HepG2 (cell line): ENCODE measurements around the gene IWS1. TPM values are rescaled to one million over a fixed set of nuclear protein-coding genes. Genes with fewer than 3 reads are reported as not detected.

Experiments
- BCL6 ChIP-seq: IDR thresholded peaks from 2 replicates; pipeline ENCODE4 v1.6.1; 2016; ENCODE audit warnings: missing genetic modification reagents, missing compliant biosample characterization
- CAMTA2 ChIP-seq: sonication (generic); formaldehyde crosslinking; IDR thresholded peaks from 2 replicates; pipeline ENCODE4 v1.4.0; 2020; ENCODE audit warnings: mild to moderate bottlenecking, missing genetic modification reagents, borderline replicate concordance
- JARID2 ChIP-seq: sonication (generic); formaldehyde crosslinking; IDR thresholded peaks from 2 replicates; pipeline ENCODE4 v1.8.1; 2023; ENCODE audit warnings: missing genetic modification reagents, inconsistent platforms; ENCODE audit not compliant: insufficient replicate concordance
- MIXL1 ChIP-seq: IDR thresholded peaks from 2 replicates; pipeline ENCODE4 v1.6.1; 2016
- RNF2 ChIP-seq: fragments of 450-650 bp; conservative IDR thresholded peaks from 2 replicates; pipeline ENCODE4 v1.6.1; 2016; ENCODE audit warnings: low read depth
- SPEN ChIP-seq: sonication (generic); formaldehyde crosslinking; IDR thresholded peaks from 2 replicates; pipeline ENCODE4 v1.5.1; 2020; ENCODE audit warnings: low read depth, mild to moderate bottlenecking, missing genetic modification reagents
- ZFY ChIP-seq: sonication (generic); formaldehyde crosslinking; IDR thresholded peaks from 2 replicates; pipeline ENCODE4 v1.4.0; 2020; ENCODE audit warnings: missing genetic modification reagents
- ZNF264 ChIP-seq: sonication (generic); formaldehyde crosslinking; IDR thresholded peaks from 2 replicates; pipeline ENCODE4 v1.4.0; 2020; ENCODE audit warnings: missing genetic modification reagents
- ZNF292 ChIP-seq: sonication (generic); formaldehyde crosslinking; IDR thresholded peaks from 2 replicates; pipeline ENCODE4 v1.8.1; 2022; ENCODE audit warnings: mild to moderate bottlenecking, low read depth, missing genetic modification reagents, borderline replicate concordance
- ZNF564 ChIP-seq: sonication (generic); formaldehyde crosslinking; IDR thresholded peaks from 2 replicates; pipeline ENCODE4 v1.8.1; 2023; ENCODE audit warnings: mild to moderate bottlenecking, missing genetic modification reagents
- ZNF713 ChIP-seq: sonication (generic); formaldehyde crosslinking; IDR thresholded peaks from 2 replicates; pipeline ENCODE4 v1.4.0; 2020; ENCODE audit warnings: mild to moderate bottlenecking, missing genetic modification reagents
- ZNF879 ChIP-seq: sonication (generic); formaldehyde crosslinking; IDR thresholded peaks from 2 replicates; pipeline ENCODE4 v1.8.1; 2023; ENCODE audit warnings: missing genetic modification reagents
- ZNF883 ChIP-seq: sonication (generic); formaldehyde crosslinking; IDR thresholded peaks from 2 replicates; pipeline ENCODE4 v1.5.1; 2020; ENCODE audit warnings: mild to moderate bottlenecking, missing genetic modification reagents; ENCODE audit errors: not compliant biosample characterization
- polyA plus RNA-seq, 8 experiments: library from polyadenylated mRNA; depleted of rRNA in 3 of 8; stranded (reverse) in 7 of 8; unstranded in 1 of 8; fragments of >200 nt; fragmentation: Illumina TruSeq in 4 of 8; extraction: Trizol in 4 of 8; gene quantifications; 2 replicates each; pipeline versions ENCODE4 v1.2.1 to v1.2.3, GENCODE V29; 2011 to 2016; ENCODE audit warnings: low read depth in 4 of 8, missing spikeins in 1 of 8, mixed read lengths in 1 of 8; ENCODE audit not compliant: insufficient read depth in 1 of 8
- total RNA-seq, 5 experiments: library from RNA; depleted of rRNA; stranded (reverse); fragments of >200 nt; fragmentation: Illumina TruSeq; extraction: Trizol; gene quantifications; 2 replicates each; pipeline ENCODE4 v1.2.3, GENCODE V29; 2016; ENCODE audit warnings: low read depth in 1 of 5
- TF ChIP-seq, protein P1 (sequence below): sonication (generic); formaldehyde crosslinking; IDR thresholded peaks from 2 replicates; pipeline ENCODE4 v1.8.0; 2022; ENCODE audit warnings: mild to moderate bottlenecking, missing genetic modification reagents
- TF ChIP-seq, protein P2 (sequence below): sonication (generic); formaldehyde crosslinking; IDR thresholded peaks from 2 replicates; pipeline ENCODE4 v1.5.0; 2020; ENCODE audit warnings: mild to moderate bottlenecking, missing genetic modification reagents
- TF ChIP-seq, protein P3 (sequence below): sonication (generic); formaldehyde crosslinking; conservative IDR thresholded peaks from 2 replicates; pipeline ENCODE4 v1.8.0; 2022; ENCODE audit warnings: missing genetic modification reagents
- TF ChIP-seq, protein P4 (sequence below): sonication (generic); formaldehyde crosslinking; IDR thresholded peaks from 2 replicates; pipeline ENCODE4 v1.9.0; 2022; ENCODE audit warnings: missing genetic modification reagents, mild to moderate bottlenecking, borderline replicate concordance
- TF ChIP-seq, protein P5 (sequence below): sonication (generic); formaldehyde crosslinking; IDR thresholded peaks from 2 replicates; pipeline ENCODE4 v1.5.0; 2020; ENCODE audit warnings: missing genetic modification reagents
- TF ChIP-seq, protein P6 (sequence below): sonication (generic); formaldehyde crosslinking; IDR thresholded peaks from 2 replicates; pipeline ENCODE4 v1.5.0; 2020; ENCODE audit warnings: missing genetic modification reagents

Gene IWS1
- total and polyA plus RNA-seq, 2 of the 13 experiments (the other 11 are each of a cell fraction or from before 2014, with no cell fraction given), result 28.9 to 62.3 TPM

DNA sequence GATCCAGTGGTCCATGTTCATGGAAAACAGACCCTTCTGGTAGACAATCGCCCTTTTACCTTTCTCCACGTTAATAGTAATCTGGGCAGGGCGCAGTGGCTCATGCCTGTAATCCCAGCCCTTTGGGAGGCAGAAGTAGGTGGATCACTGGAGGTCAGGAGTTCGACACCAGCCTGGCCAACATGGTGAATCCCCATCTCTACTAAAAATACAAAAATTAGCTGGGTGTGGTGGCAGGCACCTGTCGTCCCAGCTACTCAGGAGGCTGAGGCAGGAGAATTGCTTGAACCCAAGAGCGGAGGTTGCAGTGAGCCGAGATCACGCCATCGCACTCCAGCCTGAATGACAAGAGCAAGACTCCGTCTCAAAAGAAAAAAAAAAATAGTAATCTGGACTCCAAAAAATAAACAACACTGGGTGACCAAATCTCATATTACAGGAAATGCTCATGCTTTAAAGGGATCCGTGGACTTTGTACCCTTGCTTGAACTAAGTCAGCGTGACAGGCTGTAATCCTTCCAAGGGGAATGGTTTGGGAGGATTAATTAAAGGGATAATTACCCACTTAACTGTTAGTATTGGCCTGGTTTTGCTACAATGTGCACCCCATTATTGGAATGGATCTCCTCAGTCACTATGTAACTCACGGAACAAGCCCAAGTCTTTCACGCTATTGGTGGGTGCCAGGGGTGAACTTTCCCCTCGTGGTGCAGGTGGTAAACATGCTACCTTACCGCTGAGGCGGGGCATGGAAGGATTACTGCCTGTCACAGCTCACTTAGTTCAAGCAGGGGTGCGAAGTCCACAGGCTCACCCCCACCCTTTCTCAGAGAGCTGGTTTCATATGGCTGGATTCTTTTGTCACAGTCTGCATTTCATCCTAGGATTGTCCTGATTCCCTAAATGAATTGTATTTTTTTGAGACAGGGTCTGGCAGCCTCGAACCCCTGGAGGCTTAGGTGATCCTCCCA lies 71.4 kb downstream of the IWS1 start (continued):
- no peak for TF ChIP-seq ZNF564
- TF ChIP-seq MIXL1, result peak; percentile 22; the same call in 1 of the 2 replicates
- no peak for TF ChIP-seq ZNF883
- TF ChIP-seq ZNF264 (CRISPR knock-in tag), result peak; percentile 97
- peak; percentile 81 for TF ChIP-seq JARID2 (CRISPR knock-in tag)
- peak; percentile 55 for TF ChIP-seq ZFY (CRISPR knock-in tag)
- TF ChIP-seq, protein P1, sequence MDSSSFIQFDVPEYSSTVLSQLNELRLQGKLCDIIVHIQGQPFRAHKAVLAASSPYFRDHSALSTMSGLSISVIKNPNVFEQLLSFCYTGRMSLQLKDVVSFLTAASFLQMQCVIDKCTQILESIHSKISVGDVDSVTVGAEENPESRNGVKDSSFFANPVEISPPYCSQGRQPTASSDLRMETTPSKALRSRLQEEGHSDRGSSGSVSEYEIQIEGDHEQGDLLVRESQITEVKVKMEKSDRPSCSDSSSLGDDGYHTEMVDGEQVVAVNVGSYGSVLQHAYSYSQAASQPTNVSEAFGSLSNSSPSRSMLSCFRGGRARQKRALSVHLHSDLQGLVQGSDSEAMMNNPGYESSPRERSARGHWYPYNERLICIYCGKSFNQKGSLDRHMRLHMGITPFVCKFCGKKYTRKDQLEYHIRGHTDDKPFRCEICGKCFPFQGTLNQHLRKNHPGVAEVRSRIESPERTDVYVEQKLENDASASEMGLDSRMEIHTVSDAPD (CRISPR knock-in tag), result 0 out of 2 replicates have a peak, but pooled peaks have one; percentile 63
- TF ChIP-seq, protein P2, sequence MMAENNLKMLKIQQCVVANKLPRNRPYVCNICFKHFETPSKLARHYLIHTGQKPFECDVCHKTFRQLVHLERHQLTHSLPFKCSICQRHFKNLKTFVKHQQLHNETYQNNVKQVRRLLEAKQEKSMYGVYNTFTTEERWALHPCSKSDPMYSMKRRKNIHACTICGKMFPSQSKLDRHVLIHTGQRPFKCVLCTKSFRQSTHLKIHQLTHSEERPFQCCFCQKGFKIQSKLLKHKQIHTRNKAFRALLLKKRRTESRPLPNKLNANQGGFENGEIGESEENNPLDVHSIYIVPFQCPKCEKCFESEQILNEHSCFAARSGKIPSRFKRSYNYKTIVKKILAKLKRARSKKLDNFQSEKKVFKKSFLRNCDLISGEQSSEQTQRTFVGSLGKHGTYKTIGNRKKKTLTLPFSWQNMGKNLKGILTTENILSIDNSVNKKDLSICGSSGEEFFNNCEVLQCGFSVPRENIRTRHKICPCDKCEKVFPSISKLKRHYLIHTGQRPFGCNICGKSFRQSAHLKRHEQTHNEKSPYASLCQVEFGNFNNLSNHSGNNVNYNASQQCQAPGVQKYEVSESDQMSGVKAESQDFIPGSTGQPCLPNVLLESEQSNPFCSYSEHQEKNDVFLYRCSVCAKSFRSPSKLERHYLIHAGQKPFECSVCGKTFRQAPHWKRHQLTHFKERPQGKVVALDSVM (CRISPR knock-in tag), result peak; percentile 91
- TF ChIP-seq ZNF879 (CRISPR knock-in tag), result no peak
- 0 out of 2 replicates have a peak, but pooled peaks have one; percentile 66 for TF ChIP-seq CAMTA2 (CRISPR knock-in tag)
- TF ChIP-seq, protein P3, sequence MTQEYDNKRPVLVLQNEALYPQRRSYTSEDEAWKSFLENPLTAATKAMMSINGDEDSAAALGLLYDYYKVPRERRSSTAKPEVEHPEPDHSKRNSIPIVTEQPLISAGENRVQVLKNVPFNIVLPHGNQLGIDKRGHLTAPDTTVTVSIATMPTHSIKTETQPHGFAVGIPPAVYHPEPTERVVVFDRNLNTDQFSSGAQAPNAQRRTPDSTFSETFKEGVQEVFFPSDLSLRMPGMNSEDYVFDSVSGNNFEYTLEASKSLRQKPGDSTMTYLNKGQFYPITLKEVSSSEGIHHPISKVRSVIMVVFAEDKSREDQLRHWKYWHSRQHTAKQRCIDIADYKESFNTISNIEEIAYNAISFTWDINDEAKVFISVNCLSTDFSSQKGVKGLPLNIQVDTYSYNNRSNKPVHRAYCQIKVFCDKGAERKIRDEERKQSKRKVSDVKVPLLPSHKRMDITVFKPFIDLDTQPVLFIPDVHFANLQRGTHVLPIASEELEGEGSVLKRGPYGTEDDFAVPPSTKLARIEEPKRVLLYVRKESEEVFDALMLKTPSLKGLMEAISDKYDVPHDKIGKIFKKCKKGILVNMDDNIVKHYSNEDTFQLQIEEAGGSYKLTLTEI (CRISPR knock-in tag), result no peak
- peak; percentile 76 for TF ChIP-seq BCL6
- TF ChIP-seq, protein P4, sequence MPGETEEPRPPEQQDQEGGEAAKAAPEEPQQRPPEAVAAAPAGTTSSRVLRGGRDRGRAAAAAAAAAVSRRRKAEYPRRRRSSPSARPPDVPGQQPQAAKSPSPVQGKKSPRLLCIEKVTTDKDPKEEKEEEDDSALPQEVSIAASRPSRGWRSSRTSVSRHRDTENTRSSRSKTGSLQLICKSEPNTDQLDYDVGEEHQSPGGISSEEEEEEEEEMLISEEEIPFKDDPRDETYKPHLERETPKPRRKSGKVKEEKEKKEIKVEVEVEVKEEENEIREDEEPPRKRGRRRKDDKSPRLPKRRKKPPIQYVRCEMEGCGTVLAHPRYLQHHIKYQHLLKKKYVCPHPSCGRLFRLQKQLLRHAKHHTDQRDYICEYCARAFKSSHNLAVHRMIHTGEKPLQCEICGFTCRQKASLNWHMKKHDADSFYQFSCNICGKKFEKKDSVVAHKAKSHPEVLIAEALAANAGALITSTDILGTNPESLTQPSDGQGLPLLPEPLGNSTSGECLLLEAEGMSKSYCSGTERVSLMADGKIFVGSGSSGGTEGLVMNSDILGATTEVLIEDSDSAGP, result peak; percentile 95
- peak; percentile 93; the same call in 1 of the 2 replicates for TF ChIP-seq ZNF292 (CRISPR knock-in tag)
- peak; percentile 92 for TF ChIP-seq SPEN (CRISPR knock-in tag)
- TF ChIP-seq ZNF713 (CRISPR knock-in tag), result no peak; the same call in 1 of the 2 replicates
- TF ChIP-seq, protein P5, sequence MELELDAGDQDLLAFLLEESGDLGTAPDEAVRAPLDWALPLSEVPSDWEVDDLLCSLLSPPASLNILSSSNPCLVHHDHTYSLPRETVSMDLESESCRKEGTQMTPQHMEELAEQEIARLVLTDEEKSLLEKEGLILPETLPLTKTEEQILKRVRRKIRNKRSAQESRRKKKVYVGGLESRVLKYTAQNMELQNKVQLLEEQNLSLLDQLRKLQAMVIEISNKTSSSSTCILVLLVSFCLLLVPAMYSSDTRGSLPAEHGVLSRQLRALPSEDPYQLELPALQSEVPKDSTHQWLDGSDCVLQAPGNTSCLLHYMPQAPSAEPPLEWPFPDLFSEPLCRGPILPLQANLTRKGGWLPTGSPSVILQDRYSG (CRISPR knock-in tag), result peak; percentile 62; the same call in 1 of the 2 replicates
- TF ChIP-seq, protein P6, sequence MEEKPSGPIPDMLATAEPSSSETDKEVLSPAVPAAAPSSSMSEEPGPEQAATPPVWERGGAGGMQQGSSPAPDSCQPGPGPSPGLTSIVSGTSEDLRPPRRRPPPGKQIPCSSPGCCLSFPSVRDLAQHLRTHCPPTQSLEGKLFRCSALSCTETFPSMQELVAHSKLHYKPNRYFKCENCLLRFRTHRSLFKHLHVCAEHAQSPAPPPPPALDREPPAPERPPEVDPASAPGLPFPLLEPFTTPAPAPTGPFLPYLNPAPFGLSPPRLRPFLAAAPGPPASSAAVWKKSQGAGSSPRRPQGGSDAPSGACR, result peak; percentile 99
- no peak; the same call in none of the 2 replicates for TF ChIP-seq RNF2
